Thymus (tissue), 11 donors: ENCODE data around the gene TAS1R2. TPM values are rescaled to one million over a fixed set of nuclear protein-coding genes. Genes with fewer than 3 reads are reported as not detected.
"Not testable (repeated sequence)": the region's sequence is repeated elsewhere in the genome, so short reads cannot be mapped to it uniquely, and the experiment has no call there.

ENCODE experiments used
- DNase-seq, 9 donors: peaks; one replicate each; pipeline ENCODE4 v3.0.0-alpha.2; 2013; ENCODE audit warnings: low spot score in 9 of 9, low read depth in 6 of 9, missing footprints in 1 of 9
- H3K27ac ChIP-seq, 2 donors: one replicate each; pipeline ENCODE4 v1.5.1; 2013; ENCODE audit warnings: control low read depth in 1 of 2, low read depth in 1 of 2, low read length in 1 of 2, mild to moderate bottlenecking in 1 of 2, moderate library complexity in 1 of 2
- H3K27me3 ChIP-seq, 2 donors: one replicate each; pipeline ENCODE4 v1.5.1; 2013; ENCODE audit warnings: low read length in 1 of 2; ENCODE audit not compliant: control insufficient read depth in 2 of 2, insufficient read depth in 1 of 2
- H3K36me3 ChIP-seq, 2 donors: one replicate each; pipeline ENCODE4 v1.5.1; 2013; ENCODE audit warnings: low read length in 1 of 2, mild to moderate bottlenecking in 1 of 2, moderate library complexity in 1 of 2; ENCODE audit not compliant: control insufficient read depth in 2 of 2, insufficient read depth in 2 of 2
- H3K4me1 ChIP-seq, 2 donors: one replicate each; pipeline ENCODE4 v1.5.1; 2013; ENCODE audit warnings: low read length in 2 of 2; ENCODE audit not compliant: control insufficient read depth in 2 of 2, insufficient read depth in 2 of 2
- H3K4me3 ChIP-seq, 2 donors: one replicate each; pipeline ENCODE4 v1.5.1; 2013; ENCODE audit warnings: low read length in 2 of 2, control low read depth in 1 of 2, mild to moderate bottlenecking in 1 of 2
- H3K9me3 ChIP-seq, 2 donors: one replicate each; pipeline ENCODE4 v1.5.1; 2013; ENCODE audit warnings: low read length in 1 of 2, mild to moderate bottlenecking in 1 of 2; ENCODE audit not compliant: control insufficient read depth in 2 of 2, insufficient read depth in 1 of 2
- WGBS: extraction: QIAGEN DNeasy Blood & Tissue Kit; methylation state at CpG from one replicate; pipeline ENCODE4 v1.1.7; 2013; 5-methylcytosine and 5-hydroxymethylcytosine counted together
- polyA plus RNA-seq: library from polyadenylated mRNA; stranded (reverse); fragments of 200-250 nt; gene quantifications from one replicate; pipeline ENCODE4 v1.2.3, GENCODE V29; 2013
- total RNA-seq: library from RNA; stranded (reverse); fragments of 120-200 nt; gene quantifications from one replicate; pipeline ENCODE4 v1.2.4, GENCODE V29; 2013
- donor health status: healthy.

The TAS1R2 gene
- total and polyA plus RNA-seq, 2 donors: 0.02 TPM; not detected in 1

DNA sequence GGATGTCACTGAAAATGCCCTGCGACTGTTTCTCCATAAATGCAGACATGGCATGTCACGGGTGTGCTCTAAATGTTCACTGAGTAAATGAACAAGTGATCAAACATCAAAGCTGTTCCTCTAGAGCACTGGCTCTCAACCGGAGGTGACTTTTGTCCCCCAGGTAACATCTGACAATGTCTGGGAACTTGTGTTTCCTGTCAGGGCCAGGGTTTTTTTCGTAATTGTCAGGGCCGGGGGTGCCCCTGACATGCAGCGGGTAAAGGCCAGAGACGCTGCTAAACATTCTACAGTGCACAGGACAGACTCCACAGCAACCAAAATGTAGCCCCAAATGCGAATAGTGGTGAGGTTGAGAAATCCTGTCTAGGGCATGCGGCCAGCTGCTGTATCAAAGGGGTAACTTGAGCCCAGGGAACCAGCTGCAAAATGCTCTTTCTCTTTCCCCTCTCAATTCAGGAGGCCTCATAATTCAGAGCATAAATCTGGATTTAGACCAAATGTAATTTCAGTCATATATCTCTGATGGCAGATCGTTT, 40.9 kb upstream of the TAS1R2 start:
- Histone ChIP-seq H3K4me1 (peaks cover 12 to 39% of the 10 kb centered on the region in 2 donors), H3K36me3 (peaks cover 0 to 3% of the 10 kb centered on the region in 2 donors), H3K27ac (no peak overlapping the region), H3K9me3 (no peaks in the 10 kb centered on the region), H3K27me3 (peaks cover 0 to 6% of the 10 kb centered on the region in 2 donors), H3K4me3 (no peak overlapping the region)
- WGBS: 61% methylated on average over 10 of the region's 10 CpGs
- peak in 1 of 9 donors; percentile 52 for DNase-seq

DNA sequence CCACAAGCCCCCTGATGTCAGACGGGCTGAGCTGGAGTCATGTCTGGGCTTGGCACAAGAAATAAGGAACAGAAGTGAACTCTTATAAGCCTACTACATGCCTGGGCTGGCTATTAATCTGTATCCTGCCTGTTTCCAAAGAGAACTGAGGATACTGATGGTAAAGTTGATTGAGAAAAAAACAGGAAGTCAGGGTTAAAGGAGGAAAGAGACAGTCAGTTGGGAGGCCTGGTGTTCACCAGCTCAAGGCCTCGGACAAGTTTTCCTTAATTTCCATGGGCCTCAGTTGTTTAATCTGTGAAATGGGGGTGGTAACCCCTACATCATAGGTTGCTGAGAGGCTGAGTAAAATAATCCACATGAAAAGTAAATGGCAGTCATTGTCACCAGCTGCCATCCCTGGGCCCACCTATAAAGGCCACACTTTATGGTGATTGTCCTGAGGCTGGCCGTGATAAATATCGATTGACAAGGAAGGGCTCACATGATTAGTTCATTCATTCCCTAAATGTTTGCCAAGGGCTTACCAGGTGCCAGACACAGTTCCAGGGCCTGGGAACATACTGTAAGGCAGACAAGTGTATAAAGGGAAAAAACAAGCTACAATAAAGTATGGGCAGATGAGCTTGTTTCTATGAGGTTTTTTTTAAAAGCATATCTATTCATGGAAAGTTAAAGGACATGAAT, 40.0 kb upstream of the TAS1R2 start:
- DNase-seq: no peak
- H3K9me3 ChIP-seq: no peaks in the 10 kb centered on the region
- peaks cover 0 to 6% of the 10 kb centered on the region in 2 donors for H3K27me3 ChIP-seq
- peaks cover 12 to 39% of the 10 kb centered on the region in 2 donors for H3K4me1 ChIP-seq
- no peak overlapping the region for H3K27ac ChIP-seq
- WGBS: 89% methylated on average over 4 of the region's 4 CpGs
- no peak overlapping the region for H3K4me3 ChIP-seq
- peaks cover 0 to 3% of the 10 kb centered on the region in 2 donors for H3K36me3 ChIP-seq

DNA sequence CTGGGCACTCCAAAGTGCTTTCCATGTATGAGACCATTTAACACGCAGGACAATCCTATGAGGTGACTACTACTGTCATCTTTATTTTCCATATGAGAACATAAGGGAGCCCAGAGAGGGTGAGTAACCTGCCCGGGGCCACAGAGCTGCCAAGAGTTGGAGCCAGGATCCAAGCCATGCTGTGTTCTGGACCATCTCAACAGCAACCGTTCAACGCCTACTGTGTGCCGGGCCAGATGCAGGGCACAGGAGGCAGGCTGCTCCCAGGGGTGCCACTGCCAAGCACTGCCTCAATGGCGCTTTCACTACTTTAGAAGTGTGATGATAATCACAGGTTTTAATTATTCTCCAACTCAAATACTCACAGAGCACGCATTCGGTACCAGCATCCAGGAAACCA, 39.1 kb upstream of the TAS1R2 start:
- 96% methylated on average over 8 of the region's 8 CpGs for WGBS
- H3K27ac ChIP-seq: no peak overlapping the region
- H3K9me3 ChIP-seq: no peaks in the 10 kb centered on the region
- H3K4me1 ChIP-seq: peaks cover 12 to 38% of the 10 kb centered on the region in 2 donors
- no peak overlapping the region for H3K4me3 ChIP-seq
- DNase-seq: no peak
- peaks cover 0 to 6% of the 10 kb centered on the region in 2 donors for H3K27me3 ChIP-seq
- peaks cover 0 to 3% of the 10 kb centered on the region in 2 donors for H3K36me3 ChIP-seq

DNA sequence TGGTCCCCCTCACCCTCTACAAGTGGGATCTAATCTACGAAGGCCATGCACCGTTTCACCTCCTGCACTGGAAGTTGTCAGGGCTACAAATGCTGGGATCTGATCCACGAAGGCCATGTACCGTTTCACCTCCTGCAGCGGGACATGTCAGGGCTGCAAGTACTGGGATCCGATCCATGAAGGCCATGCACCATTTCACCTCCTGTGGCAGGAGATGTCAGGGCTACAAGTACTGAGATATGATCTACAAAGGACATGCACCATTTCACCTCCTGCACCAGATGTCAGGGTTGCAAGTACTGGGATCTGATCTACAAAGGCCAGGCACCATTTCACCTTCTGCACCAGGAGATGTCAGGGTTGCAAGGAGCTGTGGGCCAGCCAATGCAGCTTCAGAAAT, 35.9 kb upstream of the TAS1R2 start:
- WGBS: 94% methylated on average over 6 of the region's 6 CpGs
- no peak overlapping the region for H3K27ac ChIP-seq
- no peak overlapping the region for H3K4me3 ChIP-seq
- H3K27me3 ChIP-seq: no peaks in the 10 kb centered on the region
- H3K4me1 ChIP-seq: peaks cover 2 to 12% of the 10 kb centered on the region in 2 donors
- no peaks in the 10 kb centered on the region for H3K9me3 ChIP-seq
- DNase-seq: no peak
- peaks cover 0 to 3% of the 10 kb centered on the region in 2 donors for H3K36me3 ChIP-seq

DNA sequence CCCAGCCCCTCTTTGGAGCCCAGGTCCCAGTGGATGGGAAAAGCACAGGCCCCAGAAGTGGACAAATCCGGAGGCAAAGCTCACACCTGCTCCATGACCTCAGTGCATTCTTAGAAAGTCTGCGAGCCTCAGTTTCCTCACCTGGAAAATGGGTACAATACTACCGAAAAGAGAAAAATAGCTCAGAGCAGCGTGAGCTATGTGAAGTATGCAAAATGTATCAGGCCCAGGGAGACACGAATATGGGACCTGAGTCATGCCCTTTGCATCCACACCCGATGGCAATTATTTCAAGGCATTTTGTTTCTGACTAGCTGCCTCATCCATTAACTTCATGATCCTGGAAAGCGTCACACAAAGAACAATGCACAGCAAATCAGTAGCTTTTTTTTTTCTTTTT, 33.7 kb upstream of the TAS1R2 start:
- no peaks in the 10 kb centered on the region for H3K4me1 ChIP-seq
- 98% methylated on average over 7 of the region's 7 CpGs for WGBS
- H3K9me3 ChIP-seq: no peaks in the 10 kb centered on the region
- no peak for DNase-seq
- H3K4me3 ChIP-seq: no peak overlapping the region
- no peaks in the 10 kb centered on the region for H3K27me3 ChIP-seq
- no peak overlapping the region for H3K27ac ChIP-seq
- H3K36me3 ChIP-seq: peaks cover 0 to 3% of the 10 kb centered on the region in 2 donors

DNA sequence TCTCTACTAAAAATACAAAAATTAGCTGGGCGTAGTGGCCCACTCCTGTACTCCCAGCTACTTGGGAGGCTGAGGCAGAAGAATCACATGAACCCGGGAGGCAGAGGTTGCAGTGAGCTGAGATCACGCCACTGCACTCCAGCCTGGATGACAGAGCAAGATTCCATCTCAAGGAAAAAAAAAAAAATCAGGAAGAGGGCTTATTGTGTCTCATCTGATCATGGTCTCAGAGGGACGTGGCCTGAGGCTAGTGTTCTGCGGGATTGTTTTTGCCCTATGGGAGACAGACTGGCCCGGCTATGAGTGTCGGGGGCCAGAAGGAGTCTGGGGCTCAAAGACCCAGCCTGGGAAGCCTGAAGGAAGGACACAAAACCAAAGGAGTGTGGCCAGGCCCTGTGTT, 32.4 kb upstream of the TAS1R2 start:
- H3K4me3 ChIP-seq, H3K4me1 ChIP-seq, H3K36me3 ChIP-seq, DNase-seq, H3K27me3 ChIP-seq, H3K9me3 ChIP-seq, H3K27ac ChIP-seq: not testable (repeated sequence)
- WGBS: 97% methylated on average over 7 of the region's 7 CpGs

DNA sequence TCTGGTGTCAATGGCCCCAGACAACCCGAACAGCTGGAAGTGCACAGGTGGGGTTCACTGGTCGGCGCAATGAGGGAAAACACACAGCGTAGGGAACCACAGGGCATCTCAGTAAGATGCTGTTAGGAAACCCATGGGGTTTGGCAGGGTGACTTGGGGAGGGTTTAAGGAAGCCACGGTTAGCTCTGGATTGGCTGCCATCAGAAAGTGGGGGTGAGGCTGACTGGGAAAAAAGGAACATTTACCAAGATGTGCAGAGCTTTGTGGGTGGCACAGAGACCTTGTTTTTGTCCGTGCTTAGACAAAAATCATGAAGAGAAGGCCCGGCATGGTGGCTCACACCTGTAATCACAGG, 31.9 kb upstream of the TAS1R2 start:
- H3K9me3 ChIP-seq: no peaks in the 10 kb centered on the region
- peaks cover 0 to 3% of the 10 kb centered on the region in 2 donors for H3K36me3 ChIP-seq
- DNase-seq: no peak
- H3K4me1 ChIP-seq: no peaks in the 10 kb centered on the region
- no peaks in the 10 kb centered on the region for H3K27me3 ChIP-seq
- H3K27ac ChIP-seq: no peak overlapping the region
- no peak overlapping the region for H3K4me3 ChIP-seq
- WGBS: 87% methylated on average over 7 of the region's 7 CpGs

DNA sequence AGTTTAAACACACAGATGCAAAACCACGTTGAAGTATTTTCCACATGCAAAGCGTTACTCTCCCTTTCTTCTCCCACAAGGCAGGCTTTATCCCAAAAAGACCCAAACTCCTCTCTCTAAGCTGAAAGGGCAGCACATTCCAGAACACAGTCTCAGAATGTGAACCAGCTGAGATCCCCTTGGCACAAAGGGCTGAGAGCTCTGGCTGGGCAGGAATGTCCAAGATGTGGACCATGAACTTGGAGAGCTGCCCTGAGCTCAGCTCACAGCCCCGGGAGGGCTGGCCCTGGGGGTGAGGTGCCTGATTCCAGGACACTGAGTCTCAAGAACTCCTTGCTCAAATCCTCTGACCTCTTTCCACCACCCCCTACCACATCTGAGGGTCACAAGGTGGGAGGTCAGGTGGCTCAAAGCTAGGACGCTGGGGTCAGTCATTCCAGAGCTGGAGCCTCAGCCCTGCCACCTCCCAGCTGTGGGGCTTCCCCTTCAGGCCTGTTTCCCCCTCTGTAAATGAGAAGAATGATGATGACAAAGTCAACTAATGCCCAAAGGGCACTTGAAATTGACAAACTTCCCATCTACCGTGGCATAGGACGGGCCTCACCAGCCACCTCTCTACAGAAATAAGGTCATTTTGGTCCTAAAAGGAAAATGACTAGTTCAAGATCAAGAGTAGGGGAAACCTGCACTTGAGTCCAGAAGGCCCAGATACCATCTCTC, 31.4 kb upstream of the TAS1R2 start:
- H3K4me1 ChIP-seq: no peaks in the 10 kb centered on the region
- no peak overlapping the region for H3K27ac ChIP-seq
- H3K27me3 ChIP-seq: no peaks in the 10 kb centered on the region
- H3K36me3 ChIP-seq: peaks cover 0 to 3% of the 10 kb centered on the region in 2 donors
- DNase-seq: no peak
- H3K9me3 ChIP-seq: no peaks in the 10 kb centered on the region
- WGBS: 89% methylated on average over 6 of the region's 6 CpGs
- no peak overlapping the region for H3K4me3 ChIP-seq

DNA sequence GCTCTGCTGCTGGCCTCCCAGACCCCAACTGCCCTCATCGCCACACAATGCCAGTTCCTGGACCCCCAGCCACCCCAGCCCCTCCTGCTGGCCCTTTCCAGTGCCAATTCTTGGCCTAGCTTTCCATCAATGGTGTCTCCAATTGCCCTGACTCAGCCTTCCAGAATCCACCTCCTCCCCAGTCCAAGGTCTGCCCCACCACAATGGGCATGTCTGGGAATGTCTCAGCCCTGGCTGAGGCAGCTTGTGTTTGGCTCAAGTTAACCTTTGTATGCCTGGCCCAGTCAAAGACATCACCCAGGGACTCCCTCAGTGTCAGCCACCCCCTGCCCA, 26.5 kb upstream of the TAS1R2 start:
- Histone ChIP-seq H3K27ac (no peak overlapping the region), H3K4me1 (no peaks in the 10 kb centered on the region), H3K4me3 (no peak overlapping the region), H3K36me3 (peaks cover 0 to 10% of the 10 kb centered on the region in 2 donors), H3K27me3 (no peaks in the 10 kb centered on the region), H3K9me3 (no peaks in the 10 kb centered on the region)
- WGBS: 97% methylated on average over 1 of the region's 1 CpG
- no peak for DNase-seq
